Ramos (cell line): ENCODE data around the gene DHODH.
"Not testable (repeated sequence)": the region's sequence is repeated elsewhere in the genome, so short reads cannot be mapped to it uniquely, and the experiment has no call there.

ENCODE experiments used
- in situ Hi-C: fragments of 300-500 bp; cut with MboI; formaldehyde crosslinking; loops from one replicate; pipeline ENCODE4 v1.14.3; 2022; ENCODE audit warnings: low sequenced_read_pairs; ENCODE audit not compliant: unreplicated experiment

The DHODH gene

GRCh38 chr16:72050769-72051464 lies 42.4 kb downstream of the DHODH start:
- in situ Hi-C loops: no loop called here

DNA sequence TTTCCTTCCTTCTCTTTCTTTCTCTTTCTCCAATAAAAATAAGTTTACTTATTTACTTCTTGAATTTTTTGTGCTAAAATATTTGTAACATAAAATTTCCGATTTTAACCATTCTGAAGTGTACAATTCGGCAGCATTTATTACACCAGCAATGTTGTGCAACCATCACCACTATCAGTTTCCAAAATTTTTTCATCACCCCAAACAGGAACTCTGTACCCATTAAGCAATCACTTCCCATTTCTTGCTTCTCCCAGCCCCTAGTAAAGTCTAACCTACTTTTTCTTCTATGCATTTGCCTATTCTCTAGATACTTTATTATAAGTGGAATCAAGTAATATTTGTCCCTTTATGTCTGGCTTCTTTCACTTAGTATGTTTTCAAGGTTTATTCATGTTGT lies 43.3 kb downstream of the DHODH start:
- in situ Hi-C loops: no loop called here

GRCh38 chr16:72054254-72054847 lies 45.8 kb downstream of the DHODH start, which contains the start of gene HP:
HP (plus strand) TSS chr16:72054505; CDS start chr16:72054653, 148 bp downstream.
- in situ Hi-C loops: not testable (repeated sequence)

DNA sequence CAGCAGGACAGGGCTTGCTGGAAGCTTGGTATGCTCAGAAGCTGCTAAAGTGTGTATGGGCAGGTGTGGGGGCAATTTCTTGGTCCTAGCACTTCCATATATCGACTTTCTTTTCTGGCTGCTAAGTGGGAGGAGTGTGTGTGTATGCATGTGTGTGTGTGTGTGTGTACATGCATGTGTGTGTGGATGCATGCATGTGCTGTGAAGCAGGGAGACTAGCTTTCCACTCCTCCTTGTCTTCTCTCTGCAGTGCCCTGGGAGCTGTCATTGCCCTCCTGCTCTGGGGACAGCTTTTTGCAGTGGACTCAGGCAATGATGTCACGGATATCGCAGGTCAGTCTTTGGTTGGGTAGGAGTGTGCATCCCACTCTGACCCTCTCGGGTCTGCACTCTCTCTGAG lies 47.4 kb downstream of the DHODH start:
- in situ Hi-C loops: no loop called here

DNA sequence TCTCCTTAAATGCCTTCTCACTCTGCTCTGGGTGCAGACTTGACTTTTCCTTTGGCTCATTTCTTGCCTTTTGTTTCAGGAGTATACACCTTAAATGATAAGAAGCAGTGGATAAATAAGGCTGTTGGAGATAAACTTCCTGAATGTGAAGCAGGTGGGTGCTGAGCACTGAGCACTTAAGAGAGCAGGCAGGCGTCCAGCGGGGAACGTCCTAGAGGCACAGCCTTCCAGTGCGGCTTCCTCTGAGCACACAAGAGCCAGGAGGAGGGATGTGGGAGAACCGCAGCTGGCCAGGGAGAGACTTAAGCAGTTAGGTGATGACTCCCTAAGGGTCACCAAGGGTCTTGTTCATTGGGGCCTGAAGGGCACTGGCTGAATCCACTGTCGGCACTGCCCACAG lies 48.8 kb downstream of the DHODH start:
- in situ Hi-C loops: not testable (repeated sequence)

GRCh38 chr16:72059060-72059459 lies 50.5 kb downstream of the DHODH start:
- in situ Hi-C loops: not testable (repeated sequence)

DNA sequence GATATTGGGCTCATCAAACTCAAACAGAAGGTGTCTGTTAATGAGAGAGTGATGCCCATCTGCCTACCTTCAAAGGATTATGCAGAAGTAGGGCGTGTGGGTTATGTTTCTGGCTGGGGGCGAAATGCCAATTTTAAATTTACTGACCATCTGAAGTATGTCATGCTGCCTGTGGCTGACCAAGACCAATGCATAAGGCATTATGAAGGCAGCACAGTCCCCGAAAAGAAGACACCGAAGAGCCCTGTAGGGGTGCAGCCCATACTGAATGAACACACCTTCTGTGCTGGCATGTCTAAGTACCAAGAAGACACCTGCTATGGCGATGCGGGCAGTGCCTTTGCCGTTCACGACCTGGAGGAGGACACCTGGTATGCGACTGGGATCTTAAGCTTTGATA lies 51.9 kb downstream of the DHODH start:
- in situ Hi-C loops: no loop called here

DNA sequence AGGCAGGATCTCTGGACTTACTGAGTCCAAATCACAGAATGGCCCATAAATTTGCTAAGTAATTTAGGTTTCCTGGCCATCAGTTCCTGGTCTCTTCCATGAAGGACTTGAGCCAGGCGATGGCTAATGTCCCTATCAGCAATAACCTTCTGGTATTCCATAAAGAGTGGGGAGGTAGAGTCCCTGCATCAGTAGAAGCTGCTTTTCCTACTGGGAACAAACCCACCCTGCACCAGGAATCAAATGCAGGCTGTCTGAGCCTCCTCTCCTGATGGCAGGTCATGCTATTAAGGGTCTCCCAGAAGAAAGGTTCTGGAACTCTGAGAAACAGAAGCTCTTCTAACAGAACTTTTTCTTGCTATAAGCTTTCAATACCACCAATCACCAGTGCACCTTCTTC lies 53.0 kb downstream of the DHODH start:
- in situ Hi-C loops: no loop called here

- in situ Hi-C loops: no loop called here
Measured at GRCh38 chr16:72064361-72064894, 55.9 kb downstream of the DHODH start.

DNA sequence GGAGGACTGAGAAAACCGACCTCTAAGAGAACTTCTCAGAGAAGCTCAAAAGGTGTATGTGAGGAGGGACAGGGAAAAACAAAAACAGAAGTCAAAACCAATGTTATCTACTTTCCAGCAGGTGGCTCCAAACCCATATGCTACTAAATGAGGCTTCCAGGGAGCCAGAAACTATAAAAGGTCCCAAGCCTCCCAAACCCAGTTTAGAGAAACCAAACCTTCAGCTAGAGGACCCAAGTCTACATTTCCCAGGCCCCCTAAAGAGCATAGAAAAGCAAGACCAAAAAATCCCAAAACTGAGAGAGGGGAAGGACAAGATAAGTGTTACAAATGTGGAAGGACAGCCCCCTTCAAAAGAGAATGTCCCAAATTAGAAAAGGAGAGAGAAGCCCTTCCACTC lies 58.2 kb downstream of the DHODH start:
- in situ Hi-C loops: no loop called here

DNA sequence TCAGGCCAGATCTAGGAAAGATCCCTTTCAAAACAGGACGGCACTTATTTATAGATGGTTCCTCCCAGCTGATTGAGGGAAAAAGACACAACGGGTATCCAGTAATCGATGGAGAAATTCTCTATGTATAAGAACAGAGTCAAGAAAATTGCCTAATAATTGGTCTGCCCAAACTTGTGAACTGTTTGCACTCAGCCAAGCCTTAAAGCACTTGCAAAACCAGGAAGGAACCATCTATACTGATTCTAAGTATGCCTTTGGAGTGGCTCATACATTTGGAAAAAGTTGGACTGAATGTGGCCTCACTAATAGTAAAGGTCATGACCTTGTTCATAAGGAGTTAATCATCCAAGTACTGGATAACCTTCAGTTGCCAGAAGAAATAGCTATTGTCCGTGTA lies 60.4 kb downstream of the DHODH start:
- in situ Hi-C loops: no loop called here

GRCh38 chr16:72072514-72073342 lies 64.2 kb downstream of the DHODH start:
- in situ Hi-C loops: no loop called here

- in situ Hi-C loops: no loop called here
Measured at GRCh38 chr16:72073560-72074230, 65.2 kb downstream of the DHODH start.

DNA sequence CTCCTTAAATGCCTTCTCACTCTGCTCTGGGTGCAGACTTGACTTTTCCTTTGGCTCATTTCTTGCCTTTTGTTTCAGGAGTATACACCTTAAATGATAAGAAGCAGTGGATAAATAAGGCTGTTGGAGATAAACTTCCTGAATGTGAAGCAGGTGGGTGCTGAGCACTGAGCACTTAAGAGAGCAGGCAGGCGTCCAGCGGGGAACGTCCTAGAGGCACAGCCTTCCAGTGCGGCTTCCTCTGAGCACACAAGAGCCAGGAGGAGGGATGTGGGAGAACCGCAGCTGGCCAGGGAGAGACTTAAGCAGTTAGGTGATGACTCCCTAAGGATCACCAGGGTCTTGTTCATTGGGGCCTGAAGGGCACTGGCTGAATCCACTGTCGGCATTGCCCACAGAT lies 66.5 kb downstream of the DHODH start:
- in situ Hi-C loops: not testable (repeated sequence)
